IMR-90 (cell line): ENCODE results near the gene NQO2. TPM values are rescaled to one million over a fixed set of nuclear protein-coding genes. Genes with fewer than 3 reads are reported as not detected.

Experiments used
- ATAC-seq: fragments of 200-7000 bp; cut with Tn5 transposase; 2 replicates; pipeline ENCODE4 v1.9.1; 2020; ENCODE audit warnings: low read depth, mild to moderate bottlenecking, moderate library complexity
- BruUV-seq: library from RNA; stranded (reverse); fragments of 400-500 nt; replicated peaks from 2 replicates; lab custom pipeline; 2021; lab: Mats Ljungman, UMichigan
- CTCF ChIA-PET: fragments of 300-600 bp; formaldehyde crosslinking; extraction: SDS; loops from one replicate; lab custom pipeline; 2021; ENCODE audit warnings: antibody characterized with exemption; lab: Yijun Ruan, JAX
- POLR2A ChIA-PET: fragments of 300-600 bp; sonication (Branson Sonifier 250); formaldehyde crosslinking; loops from one replicate; lab custom pipeline; 2022; ENCODE audit warnings: antibody characterized with exemption; ENCODE audit not compliant: unreplicated experiment; lab: Charles Lee
- DNase-seq: peaks from one replicate; pipeline ENCODE4 v3.0.0; 2013
- H2AFZ ChIP-seq: replicated peaks from 2 replicates; pipeline ENCODE3; 2013; ENCODE audit warnings: low read length, mild to moderate bottlenecking; ENCODE audit not compliant: poor library complexity
- H2AK5ac ChIP-seq: 2 replicates; pipeline ENCODE4 v1.6.1; 2013; ENCODE audit warnings: low read depth, low read length, inconsistent platforms
- H2AK9ac ChIP-seq: replicated peaks from 2 replicates; pipeline ENCODE3; 2013; ENCODE audit warnings: mild to moderate bottlenecking, low read depth, low read length, moderate library complexity; ENCODE audit not compliant: poor library complexity
- H2BK120ac ChIP-seq: 2 replicates; pipeline ENCODE4 v1.6.1; 2013; ENCODE audit warnings: low read depth, low read length, inconsistent platforms
- H2BK15ac ChIP-seq: 3 replicates; pipeline ENCODE4 v1.6.1; 2013; ENCODE audit warnings: low read depth, low read length, inconsistent platforms
- H2BK20ac ChIP-seq: 2 replicates; pipeline ENCODE4 v1.6.1; 2013; ENCODE audit warnings: low read depth, mild to moderate bottlenecking, inconsistent platforms, low read length, moderate library complexity
- H2BK5ac ChIP-seq: 2 replicates; pipeline ENCODE4 v1.6.1; 2013; ENCODE audit warnings: mild to moderate bottlenecking, low read depth, low read length, inconsistent platforms; ENCODE audit not compliant: poor library complexity, severe bottlenecking
- H3K14ac ChIP-seq: replicated peaks from 2 replicates; pipeline ENCODE4 v1.6.1; 2013; ENCODE audit warnings: low read depth, low read length, inconsistent platforms
- H3K18ac ChIP-seq: 2 replicates; pipeline ENCODE4 v1.6.1; 2013; ENCODE audit warnings: low read depth, low read length, control low read depth
- H3K23ac ChIP-seq: 2 replicates; pipeline ENCODE4 v1.6.1; 2013; ENCODE audit warnings: low read depth, low read length, inconsistent platforms
- H3K27ac ChIP-seq: 2 replicates; pipeline ENCODE4 v1.5.1; 2013; ENCODE audit warnings: mild to moderate bottlenecking, control low read depth, low read length; ENCODE audit not compliant: insufficient read depth
- H3K27me3 ChIP-seq: 2 replicates; pipeline ENCODE4 v1.6.1; 2013; ENCODE audit warnings: low read length; ENCODE audit not compliant: control insufficient read depth, insufficient read depth
- H3K36me3 ChIP-seq: 2 replicates; pipeline ENCODE4 v1.6.1; 2013; ENCODE audit warnings: low read length, mixed read lengths; ENCODE audit not compliant: control insufficient read depth, insufficient read depth
- H3K4ac ChIP-seq: 2 replicates; pipeline ENCODE4 v1.6.1; 2013; ENCODE audit warnings: low read depth, low read length, inconsistent platforms
- H3K4me1 ChIP-seq: 2 replicates; pipeline ENCODE4 v1.6.1; 2013; ENCODE audit warnings: low read length, mixed read lengths; ENCODE audit not compliant: control insufficient read depth, insufficient read depth
- H3K4me2 ChIP-seq: 2 replicates; pipeline ENCODE4 v1.6.1; 2013; ENCODE audit warnings: low read depth, mild to moderate bottlenecking, control low read depth, low read length, moderate library complexity
- H3K4me3 ChIP-seq: 2 replicates; pipeline ENCODE4 v1.5.1; 2013; ENCODE audit warnings: low read depth, mild to moderate bottlenecking, control low read depth, low read length, moderate library complexity; ENCODE audit not compliant: insufficient read depth
- H3K56ac ChIP-seq: 2 replicates; pipeline ENCODE4 v1.6.1; 2013; ENCODE audit warnings: low read length, inconsistent platforms; ENCODE audit not compliant: insufficient read depth; ENCODE audit errors: extremely low read depth
- H3K79me1 ChIP-seq, 2 experiments: 2 replicates each; pipeline ENCODE4 v1.6.1; 2013; ENCODE audit warnings: low read length in 2 of 2, inconsistent platforms in 1 of 2, low read depth in 1 of 2
- H3K9ac ChIP-seq: 2 replicates; pipeline ENCODE4 v1.6.1; 2013; ENCODE audit warnings: low read depth, low read length, control low read depth
- H3K9me1 ChIP-seq: 2 replicates; pipeline ENCODE4 v1.6.1; 2013; ENCODE audit warnings: low read length, inconsistent platforms; ENCODE audit not compliant: insufficient read depth
- H3K9me3 ChIP-seq: 2 replicates; pipeline ENCODE4 v1.6.1; 2013; ENCODE audit warnings: low read length; ENCODE audit not compliant: control insufficient read depth, insufficient read depth
- H4K20me1 ChIP-seq: 2 replicates; pipeline ENCODE4 v1.6.1; 2013; ENCODE audit warnings: low read length, inconsistent platforms; ENCODE audit not compliant: insufficient read depth
- H4K5ac ChIP-seq: 2 replicates; pipeline ENCODE4 v1.6.1; 2013; ENCODE audit warnings: mild to moderate bottlenecking, low read depth, low read length, control low read depth
- H4K8ac ChIP-seq, 2 experiments: 2 replicates each; pipeline ENCODE4 v1.6.1; 2013; ENCODE audit warnings: low read depth in 2 of 2, low read length in 2 of 2, control low read depth in 1 of 2, inconsistent platforms in 1 of 2
- H4K91ac ChIP-seq: 2 replicates; pipeline ENCODE4 v1.6.1; 2013; ENCODE audit warnings: low read depth, low read length, inconsistent platforms; ENCODE audit not compliant: insufficient read depth
- BHLHE40 ChIP-seq: fragments of 150-350 bp; IDR thresholded peaks from 2 replicates; pipeline ENCODE4 v1.6.1; 2016; ENCODE audit warnings: mild to moderate bottlenecking, low read depth, low read length
- CEBPB ChIP-seq: IDR thresholded peaks from 2 replicates; pipeline ENCODE4 v1.6.1; 2012; ENCODE audit warnings: low read depth, low read length, improper control_type of control experiment
- CTCF ChIP-seq: conservative IDR thresholded peaks from 2 replicates; pipeline ENCODE4 v1.5.1; 2012; ENCODE audit warnings: mild to moderate bottlenecking, low read depth, low read length, improper control_type of control experiment
- MAFK ChIP-seq: IDR thresholded peaks from 2 replicates; pipeline ENCODE4 v1.6.1; 2012; ENCODE audit warnings: low read depth, low read length, improper control_type of control experiment
- WGBS, 2 experiments: methylation state at CpG; one replicate each; pipeline versions ENCODE4 v1.1.5 to v1.1.7; 2013; ENCODE audit warnings: missing lambda C conversion rate in 2 of 2; ENCODE audit not compliant: insufficient read length in 1 of 2; ENCODE audit errors: extremely low coverage in 2 of 2; 5-methylcytosine and 5-hydroxymethylcytosine counted together
- dilution Hi-C: fragments of 300-500 bp; cut with HindIII; formaldehyde crosslinking; loops from one replicate; pipeline ENCODE4 v1.14.3; 2018; ENCODE audit warnings: low sequenced_read_pairs; ENCODE audit not compliant: unreplicated experiment
- in situ Hi-C: fragments of 300-500 bp; cut with MboI; formaldehyde crosslinking; loops from 3 replicates; pipeline ENCODE4 v1.14.3; 2019; ENCODE audit warnings: low sequenced_read_pairs, inconsistent platforms, mixed read lengths
- intact Hi-C: fragments of 100-400 bp; cut with micrococcal nuclease; formaldehyde crosslinking; loops from 2 replicates; pipeline ENCODE4 v1.10.0; 2022
- polyA plus RNA-seq, 3 experiments: library from polyadenylated mRNA; depleted of rRNA; stranded (reverse); fragments of >200 nt; gene quantifications; 2 replicates each; pipeline ENCODE4 v1.2.3, GENCODE V29; 2012; ENCODE audit warnings: low replicate concordance in 1 of 3
- total RNA-seq: library from RNA; depleted of rRNA; stranded (reverse); fragments of >200 nt; gene quantifications from 2 replicates; pipeline ENCODE4 v1.2.3, GENCODE V29; 2012

Gene NQO2
- total and polyA plus RNA-seq, 2 of the 4 experiments (the other 2 are of a cell fraction) = 42.5 to 72.1 TPM

- no peak for TF ChIP-seq CTCF
These were observed 12.9 kb upstream of the NQO2 start (continued) for GRCh38 chr6:2986722-2987221.

GRCh38 chr6:2988094-2988425 is 11.6 kb upstream of the NQO2 start:
- in situ Hi-C loops = no loop called here
- Histone ChIP-seq H2AFZ (peak overlapping the region; percentile 95), H2AK5ac (peak overlapping the region; percentile 92), H4K5ac (peak overlapping the region; percentile 35; the same call in 1 of the 2 replicates), H2BK15ac (peak overlapping the region; percentile 78; the same call in 2 of the 3 replicates), H3K79me1 (peaks cover 0 to 10% of the 10 kb centered on the region in 2 experiments; a peak in 1 of 4 replicates), H3K18ac (peak overlapping the region; percentile 30), H2AK9ac (peak overlapping the region; percentile 96), H2BK20ac (peak overlapping the region; percentile 89), H3K56ac (peak overlapping the region; percentile 87), H3K27ac (peak overlapping the region; percentile 90), H3K4ac (peak overlapping the region; percentile 90), H2BK120ac (peak overlapping the region; percentile 91), H3K9me3 (no peaks in the 10 kb centered on the region), H3K27me3 (no peaks in the 10 kb centered on the region), H3K9ac (peak overlapping the region; percentile 37), H3K14ac (peak overlapping the region; percentile 74), H3K9me1 (peaks cover 15% of the 10 kb centered on the region), H3K4me1 (peaks cover 14% of the 10 kb centered on the region), H4K91ac (peak overlapping the region; percentile 93), H3K4me3 (peak overlapping the region; percentile 72), H2BK5ac (peak overlapping the region; percentile 83), H4K8ac (peak overlapping the region; percentile 55 to 89), H4K20me1 (no peaks in the 10 kb centered on the region), H3K23ac (peak overlapping the region; percentile 69), H3K36me3 (no peaks in the 10 kb centered on the region), H3K4me2 (peak overlapping the region; percentile 69)
- TF ChIP-seq BHLHE40 = no peak
- no peak for TF ChIP-seq CEBPB
- TF ChIP-seq MAFK = no peak
- no peak for ATAC-seq
- POLR2A ChIA-PET = interaction anchor here (0.6 to 1.8 kb wide), 2 partner anchors 142 to 146 kb away, joined by 6 to 12 read pairs; partner anchors contain the start of gene SERPINB1
- 14% methylated on average over 2 of the region's 2 CpGs; no CpG with 5 or more reads in 1 of the 2 experiments for WGBS, 2 experiments
- DNase-seq = no peak
- intact Hi-C loops = loop anchor here (1.0 to 10.0 kb wide), 3 partner anchors 17 to 1391 kb away; partner anchors contain the start of genes SERPINB6 and WRNIP1
- dilution Hi-C loops = no loop called here
- BruUV-seq = no TSS peak
- CTCF ChIA-PET = interaction anchor here (1.1 to 3.1 kb wide), 8 partner anchors 14 to 250 kb away, joined by 3 to 37 read pairs (median 6); no protein-coding TSS in a partner anchor
